Esophagus muscularis mucosa (tissue), 4 donors: ENCODE results near the gene IGFALS. TPM values are rescaled to one million over a fixed set of nuclear protein-coding genes. Genes with fewer than 3 reads are reported as not detected.

Source experiments
- DNase-seq: peaks from one replicate; pipeline ENCODE4 v3.0.0-alpha.2; 2017; ENCODE audit errors: extremely low spot score
- H3K27ac ChIP-seq, 4 donors: fragments of 200-600 bp; sonication (generic); replicated peaks in 1 of 4; 1 replicate in 3 of 4; 2 replicates in 1 of 4; pipeline ENCODE4 v1.5.1; 2016 to 2019; ENCODE audit warnings: mild to moderate bottlenecking in 1 of 4
- H3K27me3 ChIP-seq, 4 donors: fragments of 200-600 bp; sonication (generic); one replicate each; pipeline versions ENCODE4 v1.5.1 to v1.6.0; 2016 to 2019
- H3K36me3 ChIP-seq, 4 donors: fragments of 200-600 bp; sonication (generic); one replicate each; pipeline ENCODE4 v1.5.1; 2016 to 2019
- H3K4me1 ChIP-seq, 4 donors: fragments of 200-600 bp; sonication (generic); one replicate each; pipeline ENCODE4 v1.5.1; 2016 to 2019
- H3K4me3 ChIP-seq, 4 donors: fragments of 200-600 bp; sonication (generic); 1 replicate in 2 of 4; 2 replicates in 2 of 4; pipeline ENCODE4 v1.5.1; 2016 to 2019; ENCODE audit warnings: mild to moderate bottlenecking in 4 of 4, moderate library complexity in 1 of 4
- H3K9me3 ChIP-seq, 4 donors: fragments of 200-600 bp; sonication (generic); 1 replicate in 3 of 4; 2 replicates in 1 of 4; pipeline ENCODE4 v1.5.1; 2016 to 2019
- CTCF ChIP-seq, 3 experiments: fragments of 200-600 bp in 2 of 3; fragments of 450-650 bp in 1 of 3; sonication (generic) in 2 of 3; IDR thresholded peaks; one replicate each; pipeline ENCODE4 v1.5.1; 2017 to 2019; ENCODE audit warnings: antibody characterized with exemption in 3 of 3, mild to moderate bottlenecking in 2 of 3, moderate library complexity in 1 of 3
- EP300 ChIP-seq: sonication (generic); formaldehyde crosslinking; IDR thresholded peaks from one replicate; pipeline ENCODE4 v1.6.1; 2017; ENCODE audit warnings: antibody characterized with exemption
- POLR2A ChIP-seq: fragments of 450-650 bp; IDR thresholded peaks from one replicate; pipeline ENCODE4 v1.6.1; 2017; ENCODE audit warnings: antibody characterized with exemption, moderate library complexity, mild to moderate bottlenecking, low read depth
- POLR2AphosphoS5 ChIP-seq, 2 donors: sonication (generic); formaldehyde crosslinking; IDR thresholded peaks; one replicate each; pipeline ENCODE4 v1.6.1; 2017; ENCODE audit warnings: antibody characterized with exemption in 2 of 2
- WGBS: methylation state at CpG from one replicate; pipeline ENCODE4 v1.1.5; 2018; 5-methylcytosine and 5-hydroxymethylcytosine counted together
- intact Hi-C: fragments of 100-400 bp; cut with DNase I; formaldehyde crosslinking; loops from one replicate; pipeline ENCODE4 v1.15.1; 2023
- total RNA-seq, 4 donors: library from RNA; depleted of rRNA; stranded (reverse); fragments of >200 nt; gene quantifications; one replicate each; pipeline versions ENCODE4 v1.1.0 to v1.2.1, GENCODE V29; 2016

IGFALS gene
- total RNA-seq, 4 donors from 2014 or later = 0.45 to 0.75 TPM; not detected in 2

- H3K4me3 ChIP-seq = no peak overlapping the region
- no peaks in the 10 kb centered on the region for H3K9me3 ChIP-seq
- H3K27ac ChIP-seq = no peak overlapping the region
- intact Hi-C loops = no loop called here
- no peak for DNase-seq
- peaks cover 20 to 63% (median 62%) of the 10 kb centered on the region in 4 donors for H3K36me3 ChIP-seq
- H3K4me1 ChIP-seq = peaks cover 32 to 60% (median 53%) of the 10 kb centered on the region in 4 donors
- H3K27me3 ChIP-seq = no peaks in the 10 kb centered on the region
- WGBS = 82% methylated on average over 17 of the region's 36 CpGs
- TF ChIP-seq POLR2A (no peak), CTCF (IDR thresholded peaks at IDR 0.05) (no peak), EP300 (no peak), POLR2AphosphoS5 (IDR thresholded peaks at IDR 0.05) (no peak)
These were observed 15.9 kb downstream of the IGFALS start for GRCh38 chr16:1777375-1778199.

- Histone ChIP-seq H3K4me1 (peaks cover 38 to 66% (median 58%) of the 10 kb centered on the region in 4 donors), H3K27me3 (no peaks in the 10 kb centered on the region), H3K27ac (no peak overlapping the region), H3K4me3 (no peak overlapping the region), H3K9me3 (no peaks in the 10 kb centered on the region), H3K36me3 (peaks cover 20 to 63% (median 62%) of the 10 kb centered on the region in 4 donors)
- DNase-seq = no peak
- TF ChIP-seq EP300 (no peak), CTCF (IDR thresholded peaks at IDR 0.05) (no peak)
- intact Hi-C loops = no loop called here
- 91% methylated on average over 19 of the region's 22 CpGs for WGBS
These were observed 16.5 kb downstream of the IGFALS start for GRCh38 chr16:1776991-1777374.

- H3K4me1 ChIP-seq = peaks cover 40 to 67% (median 59%) of the 10 kb centered on the region in 4 donors
- no peak for DNase-seq
- no peaks in the 10 kb centered on the region for H3K9me3 ChIP-seq
- H3K4me3 ChIP-seq = no peak overlapping the region
- peaks cover 20 to 63% (median 62%) of the 10 kb centered on the region in 4 donors for H3K36me3 ChIP-seq
- WGBS = 91% methylated on average over 4 of the region's 13 CpGs
- H3K27ac ChIP-seq = no peak overlapping the region
- intact Hi-C loops = no loop called here
- TF ChIP-seq CTCF (IDR thresholded peaks at IDR 0.05) = no peak
- TF ChIP-seq POLR2AphosphoS5 (IDR thresholded peaks at IDR 0.05) = no peak
- no peaks in the 10 kb centered on the region for H3K27me3 ChIP-seq
These were observed 16.9 kb downstream of the IGFALS start for GRCh38 chr16:1776672-1776955.

GRCh38 chr16:1775846-1776671 lies 17.4 kb downstream of the IGFALS start:
- Histone ChIP-seq H3K27me3 (no peaks in the 10 kb centered on the region), H3K4me1 (peaks cover 36 to 64% (median 55%) of the 10 kb centered on the region in 4 donors), H3K4me3 (no peak overlapping the region), H3K27ac (no peak overlapping the region), H3K36me3 (peaks cover 20 to 62% (median 60%) of the 10 kb centered on the region in 4 donors), H3K9me3 (no peaks in the 10 kb centered on the region)
- intact Hi-C loops = no loop called here
- no peak for DNase-seq
- TF ChIP-seq CTCF (IDR thresholded peaks at IDR 0.05) (no peak), POLR2AphosphoS5 (IDR thresholded peaks at IDR 0.05) (no peak), EP300 (no peak)
- 75% methylated on average over 5 of the region's 28 CpGs for WGBS
